Measurements from ENCODE around the gene DYDC2.

The DYDC2 gene, protein sequence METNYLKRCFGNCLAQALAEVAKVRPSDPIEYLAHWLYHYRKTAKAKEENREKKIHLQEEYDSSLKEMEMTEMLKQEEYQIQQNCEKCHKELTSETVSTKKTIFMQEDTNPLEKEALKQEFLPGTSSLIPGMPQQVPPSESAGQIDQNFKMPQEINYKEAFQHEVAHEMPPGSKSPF

DNA sequence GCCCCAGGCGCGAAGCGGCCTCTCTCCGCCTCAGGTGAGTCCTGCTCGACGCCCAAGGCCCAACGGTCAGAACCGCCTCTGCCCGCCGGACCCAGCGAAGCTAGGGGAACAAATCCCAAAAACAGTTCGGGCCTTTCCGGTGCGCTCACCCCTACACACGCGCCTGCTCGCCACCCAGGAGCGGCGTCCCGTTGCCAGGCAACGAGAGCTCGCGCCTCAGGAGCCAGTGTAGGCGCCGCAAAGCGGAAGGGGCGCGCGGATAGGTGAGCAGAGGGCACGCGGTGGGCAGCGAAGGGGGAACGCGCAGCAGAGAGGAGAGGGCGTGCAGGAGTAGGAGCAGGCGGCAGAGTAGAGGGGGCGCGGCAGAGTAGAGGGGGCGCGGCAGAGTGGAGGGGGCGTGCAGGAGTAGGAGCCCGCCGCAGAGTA, at the start of gene DYDC2, which contains the start of gene DYDC1:
DYDC2 (plus strand) TSS at position 219 of the 426 bp plus-strand sequence. CDS start 5,663 bp downstream, outside the sequence.
DYDC1 (minus strand) TSS at position 193 of the 426 bp plus-strand sequence. CDS start 4,154 bp downstream, outside the sequence.
- Histone ChIP-seq H3K4me3 (ENCODE audit: low read depth, low read length) (peak within 1 kb of the TSS; percentile 58), H3K27ac (ENCODE audit: low read depth, low read length) (no peak within 1 kb of the TSS), H3K9ac (ENCODE audit: low read depth, low read length) (peak within 1 kb of the TSS; percentile 56), H3K9me3 (ENCODE audit: control insufficient read depth, insufficient read depth, low read length) (no peaks in the 10 kb centered on the region), H3K36me3 (ENCODE audit: control insufficient read depth, insufficient read depth, low read length) (no peaks in the 10 kb centered on the region), H3K27me3 (ENCODE audit: control insufficient read depth, insufficient read depth, low read length) (peaks cover 22% of the 10 kb centered on the region), H3K4me1 (ENCODE audit: control insufficient read depth, insufficient read depth, low read length) (peaks cover 6% of the 10 kb centered on the region)

DNA sequence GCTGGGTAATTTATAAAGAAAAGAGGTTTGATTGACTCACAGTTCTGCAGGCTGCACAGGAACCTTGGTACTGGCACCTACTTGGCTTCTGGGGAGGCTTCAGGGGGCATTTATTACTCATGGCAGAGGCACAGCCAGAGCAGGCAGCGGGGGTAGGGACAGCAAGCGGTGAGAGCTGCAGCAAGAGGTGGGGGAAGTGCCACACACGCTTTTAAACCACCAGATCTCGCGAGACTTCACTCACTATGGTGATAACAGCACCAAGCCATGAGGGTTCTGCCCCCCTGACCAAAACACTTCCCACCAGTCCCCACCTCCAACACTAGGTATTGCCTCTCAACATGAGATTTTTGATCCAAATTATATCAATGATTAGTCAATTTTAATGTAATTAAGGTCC, 43.1 kb upstream of the DYDC2 start:
- Histone ChIP-seq H3K27me3 (ENCODE audit: control insufficient read depth, insufficient read depth, low read length) (no peaks in the 10 kb centered on the region), H3K36me3 (ENCODE audit: control insufficient read depth, insufficient read depth, low read length) (no peaks in the 10 kb centered on the region), H3K27ac (ENCODE audit: low read depth, low read length) (no peak overlapping the region), H3K9me3 (ENCODE audit: control insufficient read depth, insufficient read depth, low read length) (no peaks in the 10 kb centered on the region), H3K4me3 (ENCODE audit: low read depth, low read length) (no peak overlapping the region), H3K4me1 (ENCODE audit: control insufficient read depth, insufficient read depth, low read length) (no peaks in the 10 kb centered on the region), H3K9ac (ENCODE audit: low read depth, low read length) (no peak overlapping the region)

DNA sequence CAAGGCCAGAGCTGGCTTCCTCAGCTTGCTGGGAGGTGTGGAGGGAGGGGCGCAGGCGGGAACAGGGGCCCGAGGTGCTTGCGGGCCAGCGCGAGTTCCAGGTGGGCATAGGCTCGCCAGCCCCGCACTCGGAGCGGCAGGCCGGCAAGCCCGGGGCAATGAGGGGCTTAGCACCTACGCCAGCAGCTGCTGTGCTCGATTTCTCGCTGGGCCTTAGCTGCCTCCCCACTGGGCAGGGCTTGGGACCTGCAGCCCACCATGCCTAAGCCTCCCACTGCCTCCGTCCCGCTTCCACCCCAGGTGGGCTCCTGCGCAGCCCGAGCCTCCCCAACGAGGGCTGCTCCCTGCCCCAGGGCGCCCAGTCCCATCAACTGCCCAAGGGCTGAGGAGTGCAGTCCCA, 41.2 kb upstream of the DYDC2 start:
- H3K9ac ChIP-seq (ENCODE audit: low read depth, low read length) = no peak overlapping the region
- H3K36me3 ChIP-seq (ENCODE audit: control insufficient read depth, insufficient read depth, low read length) = no peaks in the 10 kb centered on the region
- H3K4me1 ChIP-seq (ENCODE audit: control insufficient read depth, insufficient read depth, low read length) = no peaks in the 10 kb centered on the region
- H3K9me3 ChIP-seq (ENCODE audit: control insufficient read depth, insufficient read depth, low read length) = no peaks in the 10 kb centered on the region
- no peak overlapping the region for H3K4me3 ChIP-seq (ENCODE audit: low read depth, low read length)
- H3K27ac ChIP-seq (ENCODE audit: low read depth, low read length) = no peak overlapping the region
- no peaks in the 10 kb centered on the region for H3K27me3 ChIP-seq (ENCODE audit: control insufficient read depth, insufficient read depth, low read length)

DNA sequence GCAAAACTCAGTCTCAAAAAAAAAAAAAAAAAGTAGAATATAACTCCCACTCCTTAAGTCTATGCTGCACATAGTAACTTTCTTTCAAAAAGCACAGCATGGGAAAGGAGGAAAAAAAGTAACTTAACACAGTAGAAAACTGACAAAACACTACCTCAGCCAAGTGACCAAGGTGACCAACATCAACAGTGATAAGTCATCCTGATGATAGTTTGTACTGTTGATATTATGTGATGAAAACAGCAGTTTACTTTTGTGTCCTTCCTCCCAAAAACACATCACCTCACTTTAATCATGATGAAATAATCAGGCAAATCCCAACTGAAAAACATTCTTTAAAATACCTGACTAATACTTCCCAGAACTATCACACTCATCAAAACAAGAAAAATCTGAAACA, 37.8 kb upstream of the DYDC2 start:
- Histone ChIP-seq H3K4me3 (ENCODE audit: low read depth, low read length) (no peak overlapping the region), H3K27ac (ENCODE audit: low read depth, low read length) (no peak overlapping the region)

DNA sequence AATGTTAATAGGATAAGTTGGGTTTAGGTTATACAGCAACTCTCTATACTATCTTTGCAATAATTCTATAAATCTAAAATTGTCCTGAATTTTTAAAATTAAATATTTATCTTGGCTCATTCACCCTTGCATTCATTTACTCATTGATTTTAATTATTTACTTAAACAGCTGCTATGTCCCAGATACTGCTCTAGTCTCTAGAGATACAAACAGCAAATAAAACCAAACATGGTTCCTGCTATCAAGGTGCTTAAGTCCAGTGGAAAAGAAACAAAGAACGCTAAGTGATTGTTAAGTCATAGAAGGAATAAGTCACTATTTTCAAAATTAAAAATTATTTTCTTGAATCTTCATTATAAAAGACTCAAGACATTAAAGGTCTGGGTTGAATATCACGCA, 37.3 kb upstream of the DYDC2 start:
- H3K27ac ChIP-seq (ENCODE audit: low read depth, low read length) = no peak overlapping the region
- H3K27me3 ChIP-seq (ENCODE audit: control insufficient read depth, insufficient read depth, low read length) = no peaks in the 10 kb centered on the region
- H3K4me1 ChIP-seq (ENCODE audit: control insufficient read depth, insufficient read depth, low read length) = no peaks in the 10 kb centered on the region
- no peak overlapping the region for H3K4me3 ChIP-seq (ENCODE audit: low read depth, low read length)
- no peak overlapping the region for H3K9ac ChIP-seq (ENCODE audit: low read depth, low read length)
- H3K9me3 ChIP-seq (ENCODE audit: control insufficient read depth, insufficient read depth, low read length) = no peaks in the 10 kb centered on the region
- H3K36me3 ChIP-seq (ENCODE audit: control insufficient read depth, insufficient read depth, low read length) = no peaks in the 10 kb centered on the region

More for the DNA sequence above, 37.8 kb upstream of the DYDC2 start:
- no peaks in the 10 kb centered on the region for H3K9me3 ChIP-seq (ENCODE audit: control insufficient read depth, insufficient read depth, low read length)
- no peak overlapping the region for H3K9ac ChIP-seq (ENCODE audit: low read depth, low read length)
- no peaks in the 10 kb centered on the region for H3K4me1 ChIP-seq (ENCODE audit: control insufficient read depth, insufficient read depth, low read length)
- no peaks in the 10 kb centered on the region for H3K36me3 ChIP-seq (ENCODE audit: control insufficient read depth, insufficient read depth, low read length)
- H3K27me3 ChIP-seq (ENCODE audit: control insufficient read depth, insufficient read depth, low read length) = no peaks in the 10 kb centered on the region

DNA sequence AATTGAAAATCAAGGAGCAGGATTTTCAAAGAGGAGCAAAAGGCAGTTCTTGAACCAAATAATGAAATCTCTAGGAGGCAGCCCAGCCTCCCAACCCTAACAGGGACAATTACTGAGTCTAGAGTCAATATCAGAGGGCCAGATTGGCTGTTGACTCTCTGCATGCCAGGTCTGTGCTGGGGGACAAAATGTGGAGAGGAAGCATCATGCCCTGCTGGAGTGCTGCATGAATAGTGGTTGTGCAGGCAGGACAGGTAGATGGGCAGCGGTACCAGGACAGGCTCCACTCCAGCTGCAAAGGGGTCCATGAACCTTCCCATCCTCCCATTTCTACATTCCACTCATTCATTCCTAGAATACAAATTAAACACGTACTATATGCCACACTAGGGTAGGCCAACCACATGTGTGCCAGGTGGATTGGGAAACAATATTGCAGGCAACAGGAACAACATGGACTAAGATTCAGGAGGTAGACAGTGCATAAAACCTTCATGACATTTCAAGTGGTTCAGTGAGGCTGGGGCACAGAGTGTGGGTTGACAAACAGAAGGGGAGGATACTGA, 36.8 kb upstream of the DYDC2 start:
- no peaks in the 10 kb centered on the region for H3K36me3 ChIP-seq (ENCODE audit: control insufficient read depth, insufficient read depth, low read length)
- peaks cover 1% of the 10 kb centered on the region for H3K4me1 ChIP-seq (ENCODE audit: control insufficient read depth, insufficient read depth, low read length)
- H3K27me3 ChIP-seq (ENCODE audit: control insufficient read depth, insufficient read depth, low read length) = no peaks in the 10 kb centered on the region
- no peak overlapping the region for H3K9ac ChIP-seq (ENCODE audit: low read depth, low read length)
- no peak overlapping the region for H3K4me3 ChIP-seq (ENCODE audit: low read depth, low read length)
- H3K9me3 ChIP-seq (ENCODE audit: control insufficient read depth, insufficient read depth, low read length) = no peaks in the 10 kb centered on the region
- H3K27ac ChIP-seq (ENCODE audit: low read depth, low read length) = no peak overlapping the region

DNA sequence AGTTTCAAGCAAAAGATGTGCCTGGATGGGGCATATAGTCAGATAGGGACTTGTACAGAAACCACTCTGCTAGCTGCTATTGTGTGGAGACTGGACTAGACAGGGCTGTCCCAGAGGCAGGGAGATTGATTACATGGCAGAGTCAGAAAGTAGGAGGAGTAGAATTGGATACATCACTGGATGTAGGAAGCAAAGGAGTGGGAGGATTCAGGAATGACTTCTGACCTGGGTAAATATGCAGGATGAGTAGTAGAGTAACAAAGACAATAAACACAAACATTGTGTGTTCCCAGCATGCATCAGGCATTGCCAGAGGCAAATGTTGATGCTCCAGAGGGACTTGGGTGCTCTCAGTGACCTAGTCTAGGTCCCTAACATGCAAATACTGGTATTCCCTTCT, 36.2 kb upstream of the DYDC2 start:
- Histone ChIP-seq H3K9ac (ENCODE audit: low read depth, low read length) (no peak overlapping the region), H3K9me3 (ENCODE audit: control insufficient read depth, insufficient read depth, low read length) (no peaks in the 10 kb centered on the region), H3K27ac (ENCODE audit: low read depth, low read length) (no peak overlapping the region), H3K36me3 (ENCODE audit: control insufficient read depth, insufficient read depth, low read length) (no peaks in the 10 kb centered on the region), H3K4me3 (ENCODE audit: low read depth, low read length) (no peak overlapping the region), H3K4me1 (ENCODE audit: control insufficient read depth, insufficient read depth, low read length) (peaks cover 7% of the 10 kb centered on the region), H3K27me3 (ENCODE audit: control insufficient read depth, insufficient read depth, low read length) (no peaks in the 10 kb centered on the region)

DNA sequence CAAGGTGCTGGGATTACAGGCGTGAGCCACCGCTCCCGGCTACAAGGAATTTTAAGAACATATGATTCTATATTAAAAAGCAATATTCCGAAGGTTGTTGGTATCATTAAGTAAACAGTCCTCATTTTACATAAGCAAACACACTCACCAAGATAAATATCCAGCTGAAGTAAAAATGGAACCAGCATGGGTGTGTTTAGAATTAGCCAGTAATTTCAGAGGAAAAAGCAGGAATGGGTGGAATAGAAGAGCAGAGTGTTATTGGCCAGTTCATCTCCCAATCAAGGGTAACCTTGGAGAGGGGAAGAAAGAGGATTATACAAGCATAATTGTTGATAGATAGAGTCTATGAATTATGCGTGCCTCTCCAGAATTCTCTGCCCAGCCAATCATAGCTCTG, 35.4 kb upstream of the DYDC2 start:
- no peaks in the 10 kb centered on the region for H3K36me3 ChIP-seq (ENCODE audit: control insufficient read depth, insufficient read depth, low read length)
- H3K4me1 ChIP-seq (ENCODE audit: control insufficient read depth, insufficient read depth, low read length) = peaks cover 7% of the 10 kb centered on the region
- no peaks in the 10 kb centered on the region for H3K9me3 ChIP-seq (ENCODE audit: control insufficient read depth, insufficient read depth, low read length)
- H3K4me3 ChIP-seq (ENCODE audit: low read depth, low read length) = no peak overlapping the region
- no peak overlapping the region for H3K9ac ChIP-seq (ENCODE audit: low read depth, low read length)
- no peaks in the 10 kb centered on the region for H3K27me3 ChIP-seq (ENCODE audit: control insufficient read depth, insufficient read depth, low read length)
- H3K27ac ChIP-seq (ENCODE audit: low read depth, low read length) = no peak overlapping the region

DNA sequence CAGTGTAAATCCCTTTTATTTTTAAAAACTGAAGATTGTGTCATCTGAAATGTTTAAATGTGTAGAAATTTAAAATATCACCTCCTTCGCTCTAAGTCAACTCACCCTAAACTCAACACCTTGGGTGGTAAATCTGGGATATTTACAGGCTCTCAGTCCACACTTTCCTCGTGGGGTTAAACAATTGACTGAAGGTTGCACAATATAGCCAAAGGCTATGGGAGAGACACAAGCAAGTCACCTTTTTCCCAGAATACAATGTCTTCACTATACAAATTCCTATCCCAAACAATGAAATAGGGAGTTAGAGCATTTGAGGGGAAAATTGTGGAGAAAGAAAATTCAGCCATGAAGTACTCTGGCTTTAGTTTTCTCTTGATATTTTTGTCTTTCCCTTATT, 34.4 kb upstream of the DYDC2 start:
- no peaks in the 10 kb centered on the region for H3K36me3 ChIP-seq (ENCODE audit: control insufficient read depth, insufficient read depth, low read length)

DNA sequence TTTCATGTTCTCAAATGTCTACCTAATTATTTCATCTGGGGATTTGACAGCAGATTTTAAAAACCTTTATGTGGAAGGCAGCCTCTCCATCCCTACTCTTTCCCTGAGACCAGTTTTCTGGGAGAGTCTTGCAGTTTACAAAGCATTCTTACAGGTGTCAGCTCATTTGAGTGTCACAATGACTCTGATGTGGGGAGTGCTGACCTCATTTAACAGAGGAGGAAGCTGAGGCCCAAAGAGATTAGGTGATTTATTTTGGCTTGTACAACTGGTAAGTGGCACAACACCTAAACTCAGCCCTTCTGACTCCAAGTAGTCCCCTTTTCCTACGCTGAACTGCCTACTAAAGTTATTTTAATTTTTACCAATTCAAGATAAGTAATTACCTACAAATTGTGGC, 33.9 kb upstream of the DYDC2 start:
- Histone ChIP-seq H3K27ac (ENCODE audit: low read depth, low read length) (no peak overlapping the region), H3K9ac (ENCODE audit: low read depth, low read length) (no peak overlapping the region), H3K4me3 (ENCODE audit: low read depth, low read length) (no peak overlapping the region), H3K9me3 (ENCODE audit: control insufficient read depth, insufficient read depth, low read length) (no peaks in the 10 kb centered on the region), H3K4me1 (ENCODE audit: control insufficient read depth, insufficient read depth, low read length) (peaks cover 7% of the 10 kb centered on the region), H3K36me3 (ENCODE audit: control insufficient read depth, insufficient read depth, low read length) (no peaks in the 10 kb centered on the region), H3K27me3 (ENCODE audit: control insufficient read depth, insufficient read depth, low read length) (no peaks in the 10 kb centered on the region)

More for the DNA sequence above, 34.4 kb upstream of the DYDC2 start:
- no peaks in the 10 kb centered on the region for H3K9me3 ChIP-seq (ENCODE audit: control insufficient read depth, insufficient read depth, low read length)
- H3K9ac ChIP-seq (ENCODE audit: low read depth, low read length) = no peak overlapping the region
- no peak overlapping the region for H3K27ac ChIP-seq (ENCODE audit: low read depth, low read length)
- H3K27me3 ChIP-seq (ENCODE audit: control insufficient read depth, insufficient read depth, low read length) = no peaks in the 10 kb centered on the region
- peaks cover 7% of the 10 kb centered on the region for H3K4me1 ChIP-seq (ENCODE audit: control insufficient read depth, insufficient read depth, low read length)
- H3K4me3 ChIP-seq (ENCODE audit: low read depth, low read length) = no peak overlapping the region

DNA sequence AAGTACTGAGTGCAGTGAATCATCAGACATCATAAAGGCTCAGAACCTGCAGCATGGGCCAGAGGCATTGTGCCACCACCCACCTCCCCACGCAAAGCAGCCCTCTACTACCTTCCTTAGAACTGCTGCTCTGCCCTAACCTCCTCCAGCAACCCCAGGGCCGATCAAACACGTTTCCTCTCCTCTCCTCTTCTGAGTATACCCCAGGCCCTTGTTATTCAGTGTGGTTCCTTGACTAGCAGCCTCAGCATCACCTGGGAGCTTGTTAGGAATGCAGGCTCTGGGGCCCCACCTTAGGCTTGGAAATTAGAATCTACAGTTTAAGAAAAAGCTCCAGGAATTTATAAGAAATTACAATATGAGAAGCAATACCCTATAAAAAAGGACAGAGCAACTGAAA, 33.3 kb upstream of the DYDC2 start:
- peaks cover 7% of the 10 kb centered on the region for H3K4me1 ChIP-seq (ENCODE audit: control insufficient read depth, insufficient read depth, low read length)
- no peaks in the 10 kb centered on the region for H3K9me3 ChIP-seq (ENCODE audit: control insufficient read depth, insufficient read depth, low read length)
- H3K27me3 ChIP-seq (ENCODE audit: control insufficient read depth, insufficient read depth, low read length) = no peaks in the 10 kb centered on the region
- no peak overlapping the region for H3K9ac ChIP-seq (ENCODE audit: low read depth, low read length)
- no peak overlapping the region for H3K27ac ChIP-seq (ENCODE audit: low read depth, low read length)
- H3K36me3 ChIP-seq (ENCODE audit: control insufficient read depth, insufficient read depth, low read length) = no peaks in the 10 kb centered on the region
- no peak overlapping the region for H3K4me3 ChIP-seq (ENCODE audit: low read depth, low read length)
